D721Med (cell line): ENCODE data around the gene SYT9.

Source experiments
- DNase-seq: peaks from one replicate; pipeline ENCODE4 v3.0.0; 2011; ENCODE audit warnings: low spot score; ENCODE audit not compliant: insufficient read length
- FAIRE-seq: peaks from 2 replicates; lab custom pipeline; 2011; peaks lifted over from hg19 to GRCh38; lab: Jason Lieb, UNC
- CTCF ChIP-seq: IDR thresholded peaks from 2 replicates; pipeline ENCODE4 v1.5.1; 2012; ENCODE audit warnings: mild to moderate bottlenecking, control low read depth; ENCODE audit not compliant: insufficient read depth; ENCODE audit errors: missing control alignments

Gene SYT9

GRCh38 chr11:7268758-7269157 is 17.1 kb downstream of the SYT9 start:
- no peak for TF ChIP-seq CTCF
- FAIRE-seq (no peak), DNase-seq (no peak)

GRCh38 chr11:7270233-7270865 is 18.6 kb downstream of the SYT9 start:
- no peak for DNase-seq
- TF ChIP-seq CTCF, result no peak
- no peak for FAIRE-seq

GRCh38 chr11:7272373-7272772 is 20.7 kb downstream of the SYT9 start:
- DNase-seq (no peak), FAIRE-seq (no peak)

GRCh38 chr11:7275133-7275532 is 23.4 kb downstream of the SYT9 start:
- DNase-seq (no peak), FAIRE-seq (no peak)
- no peak for TF ChIP-seq CTCF

More at GRCh38 chr11:7272373-7272772, 20.7 kb downstream of the SYT9 start:
- TF ChIP-seq CTCF, result no peak

GRCh38 chr11:7278314-7278917 is 26.7 kb downstream of the SYT9 start:
- FAIRE-seq (no peak), DNase-seq (no peak)
- peak; percentile 49 for TF ChIP-seq CTCF

- DNase-seq (no peak), FAIRE-seq (no peak)
- TF ChIP-seq CTCF, result no peak
Measured at GRCh38 chr11:7279676-7280075, 28.0 kb downstream of the SYT9 start.

- FAIRE-seq (no peak), DNase-seq (no peak)
- no peak for TF ChIP-seq CTCF
Measured at GRCh38 chr11:7281079-7281478, 29.4 kb downstream of the SYT9 start.
